Activated CD8-positive, alpha-beta T cell treated with anti-CD3 and anti-CD28 coated beads, Interleukin-2, amount 10 ng/mL, durations not matched to agents 7 days and 5 days (primary cell): ENCODE data around the gene ITGB2. TPM values are rescaled to one million over a fixed set of nuclear protein-coding genes. Genes with fewer than 3 reads are reported as not detected.

Experiments used
- ATAC-seq: fragments of 150-1000 bp; cut with Tn5 transposase; one replicate; pipeline ENCODE4 v1.10.0; 2021; ENCODE audit warnings: moderate library complexity
- CTCF ChIA-PET: fragments of 350-600 bp; sonication (Branson Sonifier 250); formaldehyde crosslinking; loops from one replicate; lab custom pipeline; 2021; ENCODE audit warnings: antibody characterized with exemption; lab: Charles Lee
- POLR2A ChIA-PET: fragments of 350-600 bp; sonication (Branson Sonifier 250); formaldehyde crosslinking; loops from one replicate; lab custom pipeline; 2021; ENCODE audit warnings: antibody characterized with exemption; lab: Charles Lee
- DNase-seq: peaks from one replicate; pipeline ENCODE4 v3.0.0-alpha.2; 2020
- H3K27ac Mint-ChIP-seq: one replicate; pipeline ENCODE4 v1.8.0; 2021; ENCODE audit warnings: mild to moderate bottlenecking, mixed read lengths
- H3K27me3 Mint-ChIP-seq: one replicate; pipeline ENCODE4 v1.8.0; 2021; ENCODE audit warnings: low read depth, mixed read lengths
- H3K36me3 Mint-ChIP-seq: one replicate; pipeline ENCODE4 v1.8.0; 2021; ENCODE audit warnings: low read depth, mixed read lengths
- H3K4me1 Mint-ChIP-seq: one replicate; pipeline ENCODE4 v1.8.0; 2021; ENCODE audit warnings: low read depth, mixed read lengths
- H3K4me3 Mint-ChIP-seq: one replicate; pipeline ENCODE4 v1.8.0; 2021; ENCODE audit warnings: mild to moderate bottlenecking, mixed read lengths
- H3K9me3 Mint-ChIP-seq: one replicate; pipeline ENCODE4 v1.8.0; 2022; ENCODE audit warnings: mixed read lengths; ENCODE audit not compliant: insufficient read depth
- total RNA-seq, 2 experiments: library from RNA; stranded (reverse); gene quantifications; one replicate each; pipeline ENCODE4 v1.2.3, GENCODE V29; 2021

The ITGB2 gene
- total RNA-seq, 2 experiments from 2014 or later = 503 to 530 TPM

- DNase-seq = no peak
- Mint-ChIP-seq H3K9me3 (no peaks in the 10 kb centered on the region), H3K4me3 (no peak overlapping the region), H3K36me3 (peaks cover 27% of the 10 kb centered on the region), H3K27ac (no peak overlapping the region), H3K4me1 (peaks cover 5% of the 10 kb centered on the region), H3K27me3 (no peaks in the 10 kb centered on the region)
- POLR2A ChIA-PET = no interaction called here
- CTCF ChIA-PET = interaction anchor here (2.7 to 14.2 kb wide), 2 partner anchors 175 to 184 kb away, joined by 15 to 187 read pairs; no protein-coding TSS in a partner anchor
- ATAC-seq = no peak
Observed at GRCh38 chr21:44953628-44954021, 32.9 kb upstream of the ITGB2 start.

- no peak for ATAC-seq
- ChIA-PET CTCF (interaction anchor here (2.7 to 14.2 kb wide), 2 partner anchors 175 to 184 kb away, joined by 15 to 187 read pairs; no protein-coding TSS in a partner anchor), POLR2A (no interaction called here)
- DNase-seq = no peak
- Mint-ChIP-seq H3K27ac (no peak overlapping the region), H3K4me1 (peaks cover 5% of the 10 kb centered on the region), H3K9me3 (no peaks in the 10 kb centered on the region), H3K27me3 (no peaks in the 10 kb centered on the region), H3K4me3 (no peak overlapping the region), H3K36me3 (peaks cover 27% of the 10 kb centered on the region)
Observed at GRCh38 chr21:44952929-44953627, 32.4 kb upstream of the ITGB2 start.

- Mint-ChIP-seq H3K27me3 (no peaks in the 10 kb centered on the region), H3K36me3 (peaks cover 26% of the 10 kb centered on the region), H3K9me3 (no peaks in the 10 kb centered on the region), H3K27ac (no peak overlapping the region), H3K4me3 (no peak overlapping the region), H3K4me1 (peaks cover 5% of the 10 kb centered on the region)
- ATAC-seq = no peak
- DNase-seq = no peak
- POLR2A ChIA-PET = no interaction called here
- CTCF ChIA-PET = interaction anchor here (2.7 to 14.2 kb wide), 2 partner anchors 176 to 185 kb away, joined by 15 to 187 read pairs; no protein-coding TSS in a partner anchor
Observed at GRCh38 chr21:44952116-44952928, 31.6 kb upstream of the ITGB2 start.

- Mint-ChIP-seq H3K4me1 (peaks cover 5% of the 10 kb centered on the region), H3K9me3 (no peaks in the 10 kb centered on the region), H3K36me3 (peaks cover 25% of the 10 kb centered on the region), H3K27ac (no peak overlapping the region), H3K27me3 (no peaks in the 10 kb centered on the region), H3K4me3 (no peak overlapping the region)
- ChIA-PET POLR2A (no interaction called here), CTCF (interaction anchor here (1.2 to 14.2 kb wide), 4 partner anchors 9 to 189 kb away, joined by 3 to 187 read pairs (median 87); no protein-coding TSS in a partner anchor)
- DNase-seq (no peak), ATAC-seq (no peak)
Observed at GRCh38 chr21:44951186-44951915, 30.7 kb upstream of the ITGB2 start.

- CTCF ChIA-PET = interaction anchor here (0.6 to 14.2 kb wide), 20 partner anchors 8 to 334 kb away, joined by 3 to 187 read pairs (median 4); partner anchors contain the start of genes PTTG1IP and SLX9
- Mint-ChIP-seq H3K9me3 (no peaks in the 10 kb centered on the region), H3K27me3 (no peaks in the 10 kb centered on the region), H3K4me3 (no peak overlapping the region), H3K4me1 (peaks cover 8% of the 10 kb centered on the region), H3K36me3 (peaks cover 23% of the 10 kb centered on the region), H3K27ac (no peak overlapping the region)
- DNase-seq (no peak), ATAC-seq (no peak)
- POLR2A ChIA-PET = no interaction called here
Observed at GRCh38 chr21:44950351-44950750, 29.7 kb upstream of the ITGB2 start.

GRCh38 chr21:44949779-44950198, 29.1 kb upstream of the ITGB2 start:
- H3K4me1 Mint-ChIP-seq = peaks cover 9% of the 10 kb centered on the region
- POLR2A ChIA-PET = interaction anchor here (0.6 kb wide), 1 partner anchor 14 kb away, joined by 3 read pairs; no protein-coding TSS in a partner anchor
- DNase-seq (peak; percentile 87), ATAC-seq (peak; percentile 92)
- no peaks in the 10 kb centered on the region for H3K27me3 Mint-ChIP-seq
- H3K27ac Mint-ChIP-seq = no peak overlapping the region
- peaks cover 25% of the 10 kb centered on the region for H3K36me3 Mint-ChIP-seq
- CTCF ChIA-PET = interaction anchor here (0.6 to 14.2 kb wide), 20 partner anchors 9 to 335 kb away, joined by 3 to 187 read pairs (median 4); partner anchors contain the start of genes PTTG1IP and SLX9
- H3K9me3 Mint-ChIP-seq = no peaks in the 10 kb centered on the region
- no peak overlapping the region for H3K4me3 Mint-ChIP-seq

GRCh38 chr21:44949161-44949778, 28.6 kb upstream of the ITGB2 start:
- ATAC-seq (peak; percentile 8), DNase-seq (no peak)
- no peaks in the 10 kb centered on the region for H3K27me3 Mint-ChIP-seq
- no peak overlapping the region for H3K4me3 Mint-ChIP-seq
- POLR2A ChIA-PET = interaction anchor here (0.6 to 1.2 kb wide), 2 partner anchors 14 to 180 kb away, joined by 3 to 4 read pairs; no protein-coding TSS in a partner anchor
- no peaks in the 10 kb centered on the region for H3K9me3 Mint-ChIP-seq
- peaks cover 10% of the 10 kb centered on the region for H3K4me1 Mint-ChIP-seq
- CTCF ChIA-PET = interaction anchor here (0.6 to 14.2 kb wide), 13 partner anchors 9 to 191 kb away, joined by 3 to 187 read pairs (median 6); partner anchors contain the start of gene SLX9
- no peak overlapping the region for H3K27ac Mint-ChIP-seq
- peaks cover 28% of the 10 kb centered on the region for H3K36me3 Mint-ChIP-seq

GRCh38 chr21:44948426-44949120, 27.9 kb upstream of the ITGB2 start:
- DNase-seq = no peak
- POLR2A ChIA-PET = interaction anchor here (1.2 kb wide), 1 partner anchor 181 kb away, joined by 4 read pairs; no protein-coding TSS in a partner anchor
- no peak for ATAC-seq
- H3K27ac Mint-ChIP-seq = no peak overlapping the region
- H3K4me1 Mint-ChIP-seq = peaks cover 15% of the 10 kb centered on the region
- CTCF ChIA-PET = interaction anchor here (1.0 to 14.2 kb wide), 4 partner anchors 15 to 188 kb away, joined by 3 to 187 read pairs (median 78); no protein-coding TSS in a partner anchor
- H3K9me3 Mint-ChIP-seq = no peaks in the 10 kb centered on the region
- peaks cover 30% of the 10 kb centered on the region for H3K36me3 Mint-ChIP-seq
- no peak overlapping the region for H3K4me3 Mint-ChIP-seq
- H3K27me3 Mint-ChIP-seq = no peaks in the 10 kb centered on the region

GRCh38 chr21:44947930-44948331, 27.2 kb upstream of the ITGB2 start:
- peaks cover 22% of the 10 kb centered on the region for H3K4me1 Mint-ChIP-seq
- DNase-seq (no peak), ATAC-seq (no peak)
- peaks cover 33% of the 10 kb centered on the region for H3K36me3 Mint-ChIP-seq
- no peaks in the 10 kb centered on the region for H3K27me3 Mint-ChIP-seq
- no peaks in the 10 kb centered on the region for H3K9me3 Mint-ChIP-seq
- no peak overlapping the region for H3K27ac Mint-ChIP-seq
- POLR2A ChIA-PET = interaction anchor here (1.2 kb wide), 1 partner anchor 181 kb away, joined by 4 read pairs; no protein-coding TSS in a partner anchor
- CTCF ChIA-PET = interaction anchor here (1.0 to 14.2 kb wide), 4 partner anchors 16 to 189 kb away, joined by 3 to 187 read pairs (median 78); no protein-coding TSS in a partner anchor
- no peak overlapping the region for H3K4me3 Mint-ChIP-seq
